Esophagus squamous epithelium (tissue), 5 donors: ENCODE results near the gene PBOV1. TPM values are rescaled to one million over a fixed set of nuclear protein-coding genes. Genes with fewer than 3 reads are reported as not detected.

Experiments
- DNase-seq: peaks from one replicate; lab custom pipeline; 2025; lab: John Stamatoyannopoulos, UW
- H3K27ac ChIP-seq, 4 donors: fragments of 200-600 bp; sonication (generic); one replicate each; pipeline ENCODE4 v1.5.1; 2016 to 2019; ENCODE audit warnings: mild to moderate bottlenecking in 1 of 4
- H3K27me3 ChIP-seq, 4 donors: fragments of 200-600 bp; sonication (generic); 1 replicate in 3 of 4; 2 replicates in 1 of 4; pipeline versions ENCODE4 v1.5.1 to v1.6.0; 2017 to 2021; ENCODE audit warnings: antibody characterized with exemption in 1 of 4
- H3K36me3 ChIP-seq, 3 donors: fragments of 200-600 bp; sonication (generic); one replicate each; pipeline ENCODE4 v1.5.1; 2016 to 2019
- H3K4me1 ChIP-seq, 3 donors: fragments of 200-600 bp; sonication (generic); one replicate each; pipeline ENCODE4 v1.5.1; 2017 to 2019
- H3K4me3 ChIP-seq, 4 donors: fragments of 200-600 bp; sonication (generic); 1 replicate in 3 of 4; 2 replicates in 1 of 4; pipeline ENCODE4 v1.5.1; 2016 to 2019; ENCODE audit warnings: mild to moderate bottlenecking in 2 of 4, moderate library complexity in 1 of 4
- H3K9me3 ChIP-seq, 3 donors: fragments of 200-600 bp; sonication (generic); one replicate each; pipeline ENCODE4 v1.5.1; 2016 to 2019
- POLR2A ChIP-seq, 4 donors: fragments of 450-650 bp; IDR thresholded peaks; one replicate each; pipeline ENCODE4 v1.6.1; 2017; ENCODE audit warnings: antibody characterized with exemption in 4 of 4, mild to moderate bottlenecking in 4 of 4, moderate library complexity in 3 of 4
- WGBS, 2 donors: methylation state at CpG; one replicate each; pipeline ENCODE4 v1.1.5; 2018; 5-methylcytosine and 5-hydroxymethylcytosine counted together
- intact Hi-C: fragments of 100-400 bp; cut with DNase I; formaldehyde crosslinking; loops from one replicate; pipeline ENCODE4 v1.15.0; 2022
- total RNA-seq, 4 donors: library from RNA; depleted of rRNA; stranded (reverse); fragments of >200 nt; gene quantifications; one replicate each; pipeline ENCODE4 v1.1.0, GENCODE V29; 2016
- TF ChIP-seq, protein P1 (sequence below), 6 experiments: fragments of 450-650 bp in 4 of 6; fragments of 200-600 bp in 2 of 6; sonication (generic) in 2 of 6; IDR thresholded peaks; one replicate each; pipeline ENCODE4 v1.5.1; 2016 to 2019; ENCODE audit warnings: antibody characterized with exemption in 6 of 6, mild to moderate bottlenecking in 4 of 6, moderate library complexity in 4 of 6
- donor health status: DM: yes; HTN: yes; CAD: no.

Gene PBOV1
- total RNA-seq, 4 donors from 2014 or later, result not detected

- TF ChIP-seq, protein P1, sequence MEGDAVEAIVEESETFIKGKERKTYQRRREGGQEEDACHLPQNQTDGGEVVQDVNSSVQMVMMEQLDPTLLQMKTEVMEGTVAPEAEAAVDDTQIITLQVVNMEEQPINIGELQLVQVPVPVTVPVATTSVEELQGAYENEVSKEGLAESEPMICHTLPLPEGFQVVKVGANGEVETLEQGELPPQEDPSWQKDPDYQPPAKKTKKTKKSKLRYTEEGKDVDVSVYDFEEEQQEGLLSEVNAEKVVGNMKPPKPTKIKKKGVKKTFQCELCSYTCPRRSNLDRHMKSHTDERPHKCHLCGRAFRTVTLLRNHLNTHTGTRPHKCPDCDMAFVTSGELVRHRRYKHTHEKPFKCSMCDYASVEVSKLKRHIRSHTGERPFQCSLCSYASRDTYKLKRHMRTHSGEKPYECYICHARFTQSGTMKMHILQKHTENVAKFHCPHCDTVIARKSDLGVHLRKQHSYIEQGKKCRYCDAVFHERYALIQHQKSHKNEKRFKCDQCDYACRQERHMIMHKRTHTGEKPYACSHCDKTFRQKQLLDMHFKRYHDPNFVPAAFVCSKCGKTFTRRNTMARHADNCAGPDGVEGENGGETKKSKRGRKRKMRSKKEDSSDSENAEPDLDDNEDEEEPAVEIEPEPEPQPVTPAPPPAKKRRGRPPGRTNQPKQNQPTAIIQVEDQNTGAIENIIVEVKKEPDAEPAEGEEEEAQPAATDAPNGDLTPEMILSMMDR (IDR thresholded peaks at IDR 0.05), result no peak
- TF ChIP-seq POLR2A (IDR thresholded peaks at IDR 0.05), result no peak
- intact Hi-C loops, result no loop called here
- Histone ChIP-seq H3K4me3 (no peak overlapping the region), H3K36me3 (no peaks in the 10 kb centered on the region), H3K27ac (no peak overlapping the region), H3K27me3 (no peaks in the 10 kb centered on the region), H3K9me3 (no peaks in the 10 kb centered on the region), H3K4me1 (peaks cover 4 to 21% (median 5%) of the 10 kb centered on the region in 3 donors)
- no peak for DNase-seq
- 71 to 80% methylated on average over 4 of the region's 4 CpGs for WGBS, 2 donors
These were observed 10.8 kb upstream of the PBOV1 start for GRCh38 chr6:138229072-138229471.

GRCh38 chr6:138227316-138227781 lies 9.1 kb upstream of the PBOV1 start:
- Histone ChIP-seq H3K4me1 (peaks cover 4 to 16% (median 5%) of the 10 kb centered on the region in 3 donors), H3K4me3 (no peak overlapping the region), H3K27ac (no peak overlapping the region), H3K9me3 (no peaks in the 10 kb centered on the region), H3K27me3 (no peaks in the 10 kb centered on the region), H3K36me3 (no peaks in the 10 kb centered on the region)
- no peak for DNase-seq
- WGBS, 2 donors, result 85 to 89% methylated on average over 8 of the region's 8 CpGs
- TF ChIP-seq, protein P1 (IDR thresholded peaks at IDR 0.05), result no peak
- no peak for TF ChIP-seq POLR2A (IDR thresholded peaks at IDR 0.05)
- intact Hi-C loops, result no loop called here

GRCh38 chr6:138226700-138227315 lies 8.5 kb upstream of the PBOV1 start:
- no peaks in the 10 kb centered on the region for H3K36me3 ChIP-seq
- intact Hi-C loops, result no loop called here
- peaks cover 0 to 11% (median 5%) of the 10 kb centered on the region in 3 donors for H3K4me1 ChIP-seq
- H3K4me3 ChIP-seq, result no peak overlapping the region
- DNase-seq, result no peak
- WGBS, 2 donors, result 81 to 89% methylated on average over 4 of the region's 4 CpGs
- H3K27ac ChIP-seq, result no peak overlapping the region
- TF ChIP-seq, protein P1 (IDR thresholded peaks at IDR 0.05), result no peak
- no peak for TF ChIP-seq POLR2A (IDR thresholded peaks at IDR 0.05)
- H3K9me3 ChIP-seq, result no peaks in the 10 kb centered on the region
- H3K27me3 ChIP-seq, result no peaks in the 10 kb centered on the region

DNA sequence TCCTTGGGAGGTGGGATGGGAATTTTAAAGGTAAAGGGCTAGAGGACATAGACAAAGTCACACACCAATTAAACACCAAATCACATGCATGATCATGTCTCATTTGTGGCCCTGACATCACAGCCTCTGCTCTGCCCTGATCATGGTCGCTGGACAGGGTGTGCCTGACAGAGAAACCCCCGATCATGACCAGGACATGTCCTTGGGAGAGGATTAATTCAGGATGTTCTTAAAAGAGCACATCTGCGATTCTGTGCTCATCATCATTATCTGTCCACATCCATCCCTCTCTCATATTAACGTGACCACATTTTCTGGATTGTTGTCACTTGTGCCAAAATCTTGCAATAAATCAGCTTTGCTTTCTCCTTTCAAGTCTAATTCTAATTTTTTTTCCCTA lies 7.7 kb upstream of the PBOV1 start:
- no peak overlapping the region for H3K4me3 ChIP-seq
- TF ChIP-seq POLR2A (IDR thresholded peaks at IDR 0.05), result no peak
- TF ChIP-seq, protein P1 (IDR thresholded peaks at IDR 0.05), result no peak
- peaks cover 0 to 4% (median 1%) of the 10 kb centered on the region in 3 donors for H3K4me1 ChIP-seq
- no peak for DNase-seq
- H3K27ac ChIP-seq, result no peak overlapping the region
- intact Hi-C loops, result no loop called here
- H3K27me3 ChIP-seq, result no peaks in the 10 kb centered on the region
- no peaks in the 10 kb centered on the region for H3K36me3 ChIP-seq
- WGBS, 2 donors, result 74 to 75% methylated on average over 4 of the region's 4 CpGs
- no peaks in the 10 kb centered on the region for H3K9me3 ChIP-seq

DNA sequence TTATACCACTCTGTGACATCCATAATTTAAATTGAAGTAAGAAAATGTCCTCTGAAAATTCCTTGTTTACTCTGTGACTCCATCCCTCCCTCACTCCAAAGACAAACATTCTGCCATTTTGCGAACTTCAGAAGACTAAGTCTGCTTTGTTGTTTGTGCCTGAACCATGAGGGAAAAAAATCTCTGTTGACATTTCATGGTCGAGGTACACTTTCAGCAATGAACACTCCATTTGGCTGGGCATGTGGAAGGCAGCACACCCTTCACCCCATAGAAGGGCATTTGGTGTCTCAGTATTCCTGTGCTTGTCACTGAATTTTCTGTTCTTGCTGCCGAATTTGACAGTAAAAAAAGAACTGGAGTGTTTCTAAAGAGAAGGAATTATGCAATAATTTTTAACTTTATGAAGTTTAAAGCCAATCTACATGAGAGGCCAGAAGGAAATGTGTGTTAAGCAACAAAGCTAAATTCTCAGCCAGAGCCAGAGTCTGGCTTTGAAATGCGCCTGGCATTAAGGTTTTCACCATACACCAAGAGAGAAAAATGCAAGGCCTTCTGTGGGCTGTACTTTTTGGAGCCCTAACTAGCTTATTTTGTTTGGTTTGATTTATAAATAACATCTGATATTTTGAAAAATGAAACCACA lies 4.7 kb upstream of the PBOV1 start:
- WGBS, 2 donors, result 50 to 70% methylated on average over 4 of the region's 4 CpGs
- intact Hi-C loops, result no loop called here

More for the DNA sequence above, 4.7 kb upstream of the PBOV1 start:
- Histone ChIP-seq H3K9me3 (no peaks in the 10 kb centered on the region), H3K4me3 (no peak overlapping the region), H3K27ac (no peak overlapping the region), H3K36me3 (no peaks in the 10 kb centered on the region), H3K27me3 (no peaks in the 10 kb centered on the region), H3K4me1 (no peaks in the 10 kb centered on the region)
- no peak for DNase-seq
- TF ChIP-seq POLR2A (IDR thresholded peaks at IDR 0.05), result no peak
- TF ChIP-seq, protein P1 (IDR thresholded peaks at IDR 0.05), result no peak
